T47D (cell line): ENCODE data around the gene GABRB2.

ENCODE experiments used
- DNase-seq, 2 experiments: peaks; one replicate each; pipeline versions ENCODE4 v3.0.0 to v3.0.0-alpha.2; 2011 to 2012; ENCODE audit warnings: low read depth in 1 of 2, low spot score in 1 of 2
- JUND ChIP-seq: IDR thresholded peaks from 2 replicates; pipeline ENCODE4 v1.6.1; 2012; ENCODE audit warnings: low read depth
- in situ Hi-C: cut with HindIII; loops from 2 replicates; pipeline ENCODE4 v1.10.0; 2016; ENCODE audit warnings: low sequenced_read_pairs, low pct_unique_long_range_greater_than_20kb

Gene GABRB2

GRCh38 chr5:161442471-161442870 is 104.1 kb downstream of the GABRB2 start:
- TF ChIP-seq JUND, result no peak
- in situ Hi-C loops, result no loop called here
- no peak for DNase-seq

- no peak for DNase-seq
- in situ Hi-C loops, result no loop called here
These were observed 113.7 kb downstream of the GABRB2 start for GRCh38 chr5:161432798-161433197.

DNA sequence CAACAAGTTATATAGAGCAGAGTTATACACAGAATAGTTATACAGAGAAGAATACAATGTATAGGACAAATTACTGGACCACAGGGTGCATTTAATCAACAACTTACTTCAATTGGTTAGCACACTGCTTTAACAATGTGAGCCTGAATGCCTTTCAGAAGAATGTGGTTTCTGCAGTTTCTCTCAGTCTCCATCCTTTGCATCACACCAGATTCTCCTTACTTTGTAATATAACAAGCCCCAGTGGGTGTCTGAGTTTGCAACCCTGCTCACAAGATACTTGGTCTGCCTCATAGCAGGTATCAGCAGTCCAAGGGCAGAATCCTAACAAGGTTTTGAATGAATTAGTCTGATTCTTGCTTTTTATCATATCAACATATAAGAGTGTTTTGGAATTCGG is 114.6 kb downstream of the GABRB2 start:
- TF ChIP-seq JUND, result no peak
- DNase-seq, result no peak
- in situ Hi-C loops, result no loop called here

More at GRCh38 chr5:161432798-161433197, 113.7 kb downstream of the GABRB2 start:
- no peak for TF ChIP-seq JUND

- no peak for TF ChIP-seq JUND
- no peak for DNase-seq
- in situ Hi-C loops, result no loop called here
These were observed 125.5 kb downstream of the GABRB2 start for GRCh38 chr5:161421067-161421466.

DNA sequence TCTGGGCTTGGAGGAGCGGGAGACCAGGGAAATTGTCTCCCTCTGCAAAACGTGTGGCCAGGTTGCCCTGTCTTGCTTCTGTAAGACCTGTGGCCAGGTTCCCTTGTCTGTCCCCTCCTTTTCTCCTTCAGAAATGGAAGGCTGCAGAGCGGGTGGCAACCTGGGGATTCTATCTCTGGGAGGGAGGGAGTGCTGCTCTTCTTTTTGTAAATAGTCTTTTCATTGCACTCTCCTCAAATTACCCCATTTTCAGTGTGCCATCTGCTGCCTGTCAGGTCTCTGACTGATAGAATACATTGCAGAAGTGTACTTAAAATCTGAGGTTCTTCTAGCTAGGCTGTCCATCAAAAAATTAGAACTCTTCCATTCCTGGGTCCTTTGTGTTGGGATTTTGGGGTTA is 126.0 kb downstream of the GABRB2 start:
- no peak for TF ChIP-seq JUND
- in situ Hi-C loops, result no loop called here
- no peak for DNase-seq

- DNase-seq, result no peak
- in situ Hi-C loops, result no loop called here
- no peak for TF ChIP-seq JUND
These were observed 131.6 kb downstream of the GABRB2 start for GRCh38 chr5:161414896-161415295.

- in situ Hi-C loops, result no loop called here
- TF ChIP-seq JUND, result no peak
- no peak for DNase-seq
These were observed 132.5 kb downstream of the GABRB2 start for GRCh38 chr5:161414037-161414436.

- TF ChIP-seq JUND, result no peak
- in situ Hi-C loops, result no loop called here
- DNase-seq, result no peak
These were observed 133.7 kb downstream of the GABRB2 start for GRCh38 chr5:161412792-161413191.

GRCh38 chr5:161411156-161411555 is 135.4 kb downstream of the GABRB2 start:
- DNase-seq, result no peak
- in situ Hi-C loops, result no loop called here
- no peak for TF ChIP-seq JUND

GRCh38 chr5:161410640-161411039 is 135.9 kb downstream of the GABRB2 start:
- in situ Hi-C loops, result no loop called here
- no peak for DNase-seq
- TF ChIP-seq JUND, result no peak

- in situ Hi-C loops, result no loop called here
- TF ChIP-seq JUND, result no peak
- DNase-seq, result no peak
These were observed 137.1 kb downstream of the GABRB2 start for GRCh38 chr5:161409471-161409870.

DNA sequence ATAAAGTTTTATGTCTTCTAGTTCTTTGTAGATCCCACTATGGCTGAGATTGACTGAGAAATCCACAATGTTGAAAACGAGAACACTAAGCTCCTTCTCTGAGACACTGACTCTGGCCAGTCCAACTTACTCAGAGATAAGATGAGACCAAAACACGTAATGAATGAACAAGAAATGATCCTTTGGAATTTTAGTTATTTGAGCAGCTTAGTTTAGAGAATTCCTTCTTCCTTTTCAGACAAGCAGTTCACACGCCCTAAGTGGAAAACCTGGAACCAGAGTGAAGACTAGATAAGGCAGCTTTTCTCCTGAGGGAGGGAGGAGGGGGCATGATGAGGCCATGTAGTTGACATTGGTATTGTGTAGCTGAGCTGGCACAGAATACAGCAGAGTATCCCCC is 139.6 kb downstream of the GABRB2 start:
- DNase-seq, result no peak
- in situ Hi-C loops, result no loop called here
- no peak for TF ChIP-seq JUND

DNA sequence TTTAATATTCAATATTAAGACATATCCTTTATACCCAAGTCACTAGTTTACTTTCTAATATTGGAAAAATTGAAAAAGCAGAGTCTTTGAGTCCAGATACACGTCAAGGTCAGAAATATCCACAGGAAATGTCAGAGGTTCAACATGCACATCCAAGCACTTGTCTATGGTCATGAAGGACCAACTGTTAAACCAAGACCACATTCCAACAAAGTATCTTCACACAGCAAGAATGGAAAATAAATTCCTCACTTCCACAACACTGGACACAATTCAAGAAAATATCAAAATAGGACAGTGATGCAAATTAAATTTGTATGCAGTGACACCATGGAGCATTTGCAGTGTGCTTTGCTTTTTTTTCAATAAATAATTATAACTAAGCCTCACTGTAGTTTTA is 142.5 kb downstream of the GABRB2 start:
- in situ Hi-C loops, result no loop called here
- TF ChIP-seq JUND, result no peak
- DNase-seq, result no peak

GRCh38 chr5:161403121-161403520 is 143.4 kb downstream of the GABRB2 start:
- no peak for DNase-seq
- TF ChIP-seq JUND, result no peak
- in situ Hi-C loops, result no loop called here
